HUES64 (cell line): Measurements from ENCODE around the gene MACROD2.

Experiments
- H3K27ac ChIP-seq: 2 replicates; pipeline ENCODE4 v1.7.0; 2013; ENCODE audit warnings: low read depth, low read length, inconsistent platforms
- H3K27me3 ChIP-seq: 2 replicates; pipeline ENCODE4 v1.6.1; 2013; ENCODE audit warnings: mild to moderate bottlenecking, low read length; ENCODE audit not compliant: insufficient read depth
- H3K36me3 ChIP-seq: 2 replicates; pipeline ENCODE4 v1.6.1; 2013; ENCODE audit warnings: mild to moderate bottlenecking, low read length; ENCODE audit not compliant: insufficient read depth
- H3K4me1 ChIP-seq: 2 replicates; pipeline ENCODE4 v1.6.1; 2013; ENCODE audit warnings: mild to moderate bottlenecking, low read length, moderate library complexity; ENCODE audit not compliant: insufficient read depth
- H3K4me3 ChIP-seq: 2 replicates; pipeline ENCODE4 v1.5.1; 2013; ENCODE audit warnings: mild to moderate bottlenecking, low read length, moderate library complexity
- H3K9ac ChIP-seq: 2 replicates; pipeline ENCODE4 v1.6.1; 2013; ENCODE audit warnings: mild to moderate bottlenecking, low read depth, low read length
- H3K9me3 ChIP-seq: 2 replicates; pipeline ENCODE4 v1.6.1; 2013; ENCODE audit warnings: low read depth, low read length; ENCODE audit not compliant: insufficient read depth
- WGBS: fragments of 150-250, 120-280 bp; methylation state at CpG from one replicate; pipeline ENCODE4 v1.1.7; 2013; ENCODE audit warnings: missing lambda C conversion rate; 5-methylcytosine and 5-hydroxymethylcytosine counted together

The MACROD2 gene

DNA sequence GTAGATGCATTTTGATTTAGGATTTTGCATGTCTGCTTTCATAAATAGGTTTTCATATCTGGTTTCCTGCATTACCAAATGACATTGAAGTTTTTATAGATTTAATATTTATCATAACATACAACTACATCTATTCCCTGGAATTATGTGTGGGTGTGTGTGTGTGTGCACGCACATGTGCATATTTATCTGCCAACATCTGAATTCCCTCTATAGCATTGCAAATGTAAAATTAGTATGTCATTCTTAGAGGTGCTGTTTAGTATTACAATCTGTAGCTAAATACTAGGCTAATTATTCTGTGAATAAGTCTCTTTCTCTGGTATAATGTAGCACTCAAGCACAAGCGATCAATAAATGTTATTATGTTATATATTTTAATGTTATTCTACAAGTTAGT, 820.0 kb downstream of the MACROD2 start:
- no peaks in the 10 kb centered on the region for H3K27me3 ChIP-seq
- no peaks in the 10 kb centered on the region for H3K4me1 ChIP-seq
- no peaks in the 10 kb centered on the region for H3K36me3 ChIP-seq
- H3K4me3 ChIP-seq = no peak overlapping the region
- WGBS = no CpG with 5 or more reads among the region's 2 CpGs
- H3K9ac ChIP-seq = no peak overlapping the region
- no peak overlapping the region for H3K27ac ChIP-seq
- no peaks in the 10 kb centered on the region for H3K9me3 ChIP-seq

DNA sequence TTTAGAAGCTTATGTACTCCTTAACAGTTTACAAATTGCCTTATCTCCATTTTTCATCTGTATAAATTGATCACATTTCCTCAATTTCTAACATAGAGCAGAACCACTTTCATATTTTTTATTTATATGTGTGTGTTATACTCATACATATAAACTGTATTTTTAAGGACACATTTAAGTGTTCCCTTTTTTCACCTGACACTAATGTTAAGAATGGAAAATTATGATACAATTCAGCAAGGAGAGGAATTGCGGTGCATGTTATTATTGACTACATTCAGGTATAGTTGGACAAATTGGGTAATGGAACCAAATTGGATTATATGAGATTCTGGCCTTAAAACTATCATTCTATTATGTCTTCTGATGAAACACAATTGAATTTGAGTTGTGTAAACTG, 821.2 kb downstream of the MACROD2 start:
- no peak overlapping the region for H3K9ac ChIP-seq
- H3K4me3 ChIP-seq = no peak overlapping the region
- H3K27ac ChIP-seq = no peak overlapping the region
- H3K4me1 ChIP-seq = no peaks in the 10 kb centered on the region
- WGBS = 93% methylated on average over 1 of the region's 1 CpG
- no peaks in the 10 kb centered on the region for H3K9me3 ChIP-seq
- no peaks in the 10 kb centered on the region for H3K36me3 ChIP-seq
- H3K27me3 ChIP-seq = no peaks in the 10 kb centered on the region

DNA sequence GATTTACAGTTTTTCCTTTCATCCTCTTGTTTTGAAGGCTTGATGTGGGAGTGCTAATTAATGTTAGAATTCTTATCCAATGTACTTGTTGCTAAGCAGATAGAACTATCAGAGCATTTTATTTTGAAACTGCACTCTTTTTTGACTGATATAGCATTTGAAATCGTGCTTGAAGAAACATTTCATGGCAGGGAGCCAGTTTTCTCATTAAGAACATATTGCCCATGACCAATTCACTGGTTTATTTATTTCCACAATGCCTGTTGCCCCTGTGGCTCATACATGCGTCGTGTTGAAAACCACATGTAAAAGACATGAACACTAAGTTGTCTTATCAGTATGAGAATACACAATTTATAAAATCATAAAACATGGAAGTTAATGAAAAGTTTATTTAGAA, 821.8 kb downstream of the MACROD2 start:
- 94% methylated on average over 3 of the region's 3 CpGs for WGBS
- no peak overlapping the region for H3K4me3 ChIP-seq
- no peak overlapping the region for H3K27ac ChIP-seq
- no peaks in the 10 kb centered on the region for H3K36me3 ChIP-seq
- H3K9me3 ChIP-seq = no peaks in the 10 kb centered on the region
- no peaks in the 10 kb centered on the region for H3K4me1 ChIP-seq
- H3K27me3 ChIP-seq = no peaks in the 10 kb centered on the region
- no peak overlapping the region for H3K9ac ChIP-seq

DNA sequence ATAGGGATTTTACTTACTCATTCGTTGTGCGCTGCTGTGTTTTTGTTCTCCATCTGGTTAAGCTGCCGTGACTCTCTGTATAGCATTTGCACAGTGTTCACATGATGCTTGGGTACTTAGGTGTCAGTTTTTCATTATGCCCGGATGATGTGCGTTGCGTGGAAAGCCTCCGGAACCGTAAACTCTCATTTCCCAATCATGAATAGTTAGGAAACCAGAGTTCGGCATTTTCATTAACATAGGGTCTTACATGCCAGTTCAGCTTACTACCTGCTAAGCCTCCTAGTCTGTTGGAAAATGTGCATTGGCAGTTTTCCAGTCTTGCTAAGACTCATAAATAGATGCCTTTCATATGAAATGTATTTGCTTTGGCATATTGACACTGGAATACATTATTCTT, 825.5 kb downstream of the MACROD2 start:
- Histone ChIP-seq H3K27ac (no peak overlapping the region), H3K4me1 (peaks cover 10% of the 10 kb centered on the region; the same call in 1 of the 2 replicates), H3K9ac (no peak overlapping the region), H3K9me3 (no peaks in the 10 kb centered on the region), H3K36me3 (no peaks in the 10 kb centered on the region), H3K4me3 (no peak overlapping the region), H3K27me3 (no peaks in the 10 kb centered on the region)
- 98% methylated on average over 9 of the region's 9 CpGs for WGBS

DNA sequence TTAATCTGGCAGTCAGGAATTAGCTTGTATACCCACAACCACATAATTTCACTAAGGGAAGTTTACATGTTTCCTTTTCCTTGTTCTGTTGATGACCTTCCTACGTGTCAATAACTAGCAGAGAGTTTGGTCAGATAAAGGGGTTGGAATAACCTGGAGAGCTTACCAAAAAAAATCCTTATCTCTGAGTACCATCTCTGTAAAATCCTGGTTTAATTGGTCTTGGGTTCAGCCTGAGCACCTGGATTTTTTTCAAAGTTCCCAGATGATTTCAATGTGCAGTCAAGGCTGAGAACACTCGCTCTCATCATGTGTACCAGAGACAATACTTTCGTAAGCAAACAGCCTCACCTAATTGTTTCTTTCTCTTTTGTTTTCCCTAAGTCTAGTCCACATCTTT, 825.9 kb downstream of the MACROD2 start:
- Histone ChIP-seq H3K9ac (no peak overlapping the region), H3K9me3 (no peaks in the 10 kb centered on the region), H3K27me3 (no peaks in the 10 kb centered on the region), H3K36me3 (no peaks in the 10 kb centered on the region), H3K27ac (no peak overlapping the region), H3K4me1 (peaks cover 12% of the 10 kb centered on the region; the same call in 1 of the 2 replicates), H3K4me3 (no peak overlapping the region)
- 88% methylated on average over 2 of the region's 3 CpGs for WGBS

DNA sequence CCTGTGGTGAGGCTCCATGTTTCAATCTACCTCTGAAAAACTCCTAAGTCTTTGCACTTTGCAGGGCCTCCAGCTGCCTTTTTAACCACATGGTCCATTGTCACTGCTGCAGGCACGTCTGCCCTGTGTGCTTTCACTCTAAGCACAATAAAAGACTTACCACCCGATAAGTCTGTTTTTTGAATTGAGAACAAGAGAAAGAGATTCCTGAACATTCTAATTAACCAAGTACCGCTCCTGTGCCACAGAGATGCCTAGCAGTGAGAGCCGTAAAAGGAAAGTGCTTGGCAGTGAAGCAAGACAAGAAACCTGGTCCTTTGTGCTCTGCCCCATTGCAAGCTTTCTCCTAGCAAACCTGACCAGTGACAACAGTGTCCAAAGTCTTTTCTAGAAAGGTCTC, 829.7 kb downstream of the MACROD2 start:
- H3K4me1 ChIP-seq = peaks cover 12% of the 10 kb centered on the region; the same call in 1 of the 2 replicates
- H3K9ac ChIP-seq = no peak overlapping the region
- H3K27me3 ChIP-seq = no peaks in the 10 kb centered on the region
- H3K36me3 ChIP-seq = no peaks in the 10 kb centered on the region
- H3K9me3 ChIP-seq = no peaks in the 10 kb centered on the region
- peak overlapping the region; percentile 15; the same call in 1 of the 2 replicates for H3K27ac ChIP-seq
- 78% methylated on average over 4 of the region's 4 CpGs for WGBS
- no peak overlapping the region for H3K4me3 ChIP-seq

DNA sequence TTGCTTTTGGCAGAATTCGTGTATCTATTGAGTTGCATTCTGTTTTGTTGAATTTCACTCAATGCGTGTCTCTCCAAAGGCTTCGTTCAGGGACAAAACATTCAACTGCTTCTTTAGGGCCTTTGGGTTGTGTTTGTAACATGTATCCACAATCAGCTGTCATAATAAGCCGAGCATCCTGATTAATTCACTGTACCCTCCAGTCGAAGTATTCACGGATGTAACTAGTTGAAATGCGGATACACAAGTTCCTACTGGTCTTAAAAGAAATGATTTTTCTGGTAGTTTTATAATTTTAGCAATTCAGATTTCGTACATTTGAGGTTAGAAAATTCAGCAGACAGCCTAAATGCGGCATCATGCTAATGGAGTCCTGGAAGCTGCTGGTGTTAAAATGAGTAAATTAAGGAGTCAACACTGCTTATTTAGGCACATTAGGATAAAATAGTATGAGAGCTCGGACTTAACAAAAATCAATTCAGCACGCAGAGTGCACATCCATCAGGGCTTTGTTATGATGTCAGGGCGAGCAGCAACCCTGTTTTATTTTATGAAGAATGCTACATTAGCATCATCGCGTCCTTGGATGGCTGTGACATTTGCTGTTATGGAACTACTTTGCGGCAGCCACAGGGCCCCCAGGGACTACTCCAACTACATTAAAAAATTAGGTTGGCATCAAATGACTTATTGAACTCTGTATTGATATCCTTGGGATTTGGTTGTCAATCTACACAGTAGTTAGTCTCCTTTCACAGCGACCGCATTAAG, 831.4 kb downstream of the MACROD2 start:
- WGBS = 93% methylated on average over 17 of the region's 17 CpGs
- H3K27ac ChIP-seq = no peak overlapping the region
- no peaks in the 10 kb centered on the region for H3K27me3 ChIP-seq
- H3K9ac ChIP-seq = no peak overlapping the region
- no peaks in the 10 kb centered on the region for H3K9me3 ChIP-seq
- peaks cover 12% of the 10 kb centered on the region; the same call in 1 of the 2 replicates for H3K4me1 ChIP-seq
- H3K36me3 ChIP-seq = no peaks in the 10 kb centered on the region
- no peak overlapping the region for H3K4me3 ChIP-seq

DNA sequence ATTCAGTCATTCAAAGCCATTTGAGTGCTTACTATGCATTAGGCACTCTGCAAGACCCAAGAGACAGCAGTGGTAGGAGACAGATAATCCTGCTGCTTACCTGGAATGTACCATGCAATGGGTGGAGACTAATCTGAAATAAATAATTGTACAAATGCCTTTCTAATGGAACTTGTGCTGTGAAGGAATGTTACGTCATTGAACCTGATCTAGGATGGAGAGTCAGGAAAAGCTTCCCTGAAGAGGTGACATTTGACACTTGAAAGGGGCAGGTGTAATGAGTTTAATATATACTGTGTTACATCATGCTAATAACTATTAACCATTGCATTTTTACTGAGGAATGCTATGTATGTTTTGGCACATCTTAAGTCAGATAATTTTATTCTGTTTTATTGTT, 833.1 kb downstream of the MACROD2 start:
- WGBS = 92% methylated on average over 1 of the region's 1 CpG
- Histone ChIP-seq H3K4me3 (no peak overlapping the region), H3K27ac (no peak overlapping the region), H3K9ac (no peak overlapping the region), H3K27me3 (no peaks in the 10 kb centered on the region), H3K9me3 (no peaks in the 10 kb centered on the region), H3K4me1 (peaks cover 12% of the 10 kb centered on the region; the same call in 1 of the 2 replicates), H3K36me3 (no peaks in the 10 kb centered on the region)

DNA sequence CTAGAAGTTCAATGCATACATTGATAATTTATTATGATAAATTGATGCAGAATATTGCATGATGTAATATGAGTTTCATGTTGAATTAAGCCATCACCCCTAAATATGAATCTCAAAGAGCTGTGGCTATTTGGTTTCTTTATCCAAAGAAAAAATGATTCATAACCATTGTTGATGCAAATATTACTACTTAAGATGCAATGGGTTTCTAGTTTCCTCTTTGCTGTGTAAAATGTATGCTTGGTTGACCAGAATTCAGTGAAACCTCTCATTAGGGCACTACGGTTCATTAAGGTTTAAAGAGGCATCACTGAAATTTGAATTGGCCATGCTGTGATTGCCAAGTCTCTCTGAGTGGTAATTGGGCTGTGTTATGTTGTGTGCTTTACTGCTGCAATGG, 834.6 kb downstream of the MACROD2 start:
- Histone ChIP-seq H3K27ac (no peak overlapping the region), H3K9me3 (no peaks in the 10 kb centered on the region)
- WGBS = 93% methylated on average over 1 of the region's 1 CpG

DNA sequence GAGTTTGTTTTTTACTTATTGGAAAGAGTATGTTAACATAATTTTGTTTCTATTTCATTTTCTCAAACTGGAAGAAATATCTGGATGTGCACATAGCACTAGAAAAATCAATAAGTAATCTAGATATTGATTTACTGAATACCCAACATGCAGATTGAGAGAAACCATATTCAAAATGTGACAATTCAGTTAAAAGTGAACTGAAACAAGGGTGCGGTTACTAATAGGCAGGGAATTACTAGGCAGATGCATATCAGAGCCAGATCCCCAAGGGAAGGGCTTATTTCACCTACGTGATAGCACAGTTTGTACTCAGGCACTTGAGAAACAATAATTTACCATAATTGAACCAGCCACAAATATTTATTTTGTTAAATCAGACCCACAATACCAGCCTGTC, 835.1 kb downstream of the MACROD2 start:
- no peak overlapping the region for H3K4me3 ChIP-seq
- H3K9me3 ChIP-seq = no peaks in the 10 kb centered on the region
- 94% methylated on average over 2 of the region's 2 CpGs for WGBS
- H3K36me3 ChIP-seq = no peaks in the 10 kb centered on the region
- no peak overlapping the region for H3K27ac ChIP-seq
- H3K4me1 ChIP-seq = peaks cover 9% of the 10 kb centered on the region; the same call in 1 of the 2 replicates
- H3K27me3 ChIP-seq = no peaks in the 10 kb centered on the region
- H3K9ac ChIP-seq = no peak overlapping the region

More for the DNA sequence above, 834.6 kb downstream of the MACROD2 start:
- peaks cover 15% of the 10 kb centered on the region; the same call in 1 of the 2 replicates for H3K4me1 ChIP-seq
- H3K4me3 ChIP-seq = no peak overlapping the region
- no peak overlapping the region for H3K9ac ChIP-seq
- no peaks in the 10 kb centered on the region for H3K36me3 ChIP-seq
- no peaks in the 10 kb centered on the region for H3K27me3 ChIP-seq

DNA sequence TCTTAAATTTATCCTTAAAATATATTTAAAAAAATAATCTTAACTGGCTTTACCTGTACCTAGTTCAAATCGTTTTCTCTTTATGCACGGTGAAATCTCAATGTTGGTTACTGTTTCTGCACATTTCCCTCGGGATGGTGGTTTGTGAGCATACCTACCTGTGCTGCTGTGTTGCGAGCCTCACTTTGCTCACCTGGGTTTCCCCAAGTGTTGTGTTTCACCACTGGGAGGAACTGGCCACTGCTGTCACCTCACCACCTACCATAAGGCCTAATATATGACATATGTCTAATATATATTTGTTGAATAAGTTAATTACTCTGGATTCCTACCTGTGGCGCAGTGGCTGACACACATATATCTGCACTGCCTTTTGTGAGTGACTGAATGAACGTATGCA, 835.6 kb downstream of the MACROD2 start:
- no peaks in the 10 kb centered on the region for H3K9me3 ChIP-seq
- peaks cover 5% of the 10 kb centered on the region; the same call in 1 of the 2 replicates for H3K4me1 ChIP-seq
- H3K4me3 ChIP-seq = no peak overlapping the region
- H3K27me3 ChIP-seq = no peaks in the 10 kb centered on the region
- no peak overlapping the region for H3K9ac ChIP-seq
- no peaks in the 10 kb centered on the region for H3K36me3 ChIP-seq
- 94% methylated on average over 6 of the region's 6 CpGs for WGBS
- no peak overlapping the region for H3K27ac ChIP-seq
